ENCODE data around the gene LTBP2. TPM values are rescaled to one million over a fixed set of nuclear protein-coding genes. Genes with fewer than 3 reads are reported as not detected.

LTBP2 gene
- total RNA-seq, 1 experiment from 2014 or later: 0.61 TPM

DNA sequence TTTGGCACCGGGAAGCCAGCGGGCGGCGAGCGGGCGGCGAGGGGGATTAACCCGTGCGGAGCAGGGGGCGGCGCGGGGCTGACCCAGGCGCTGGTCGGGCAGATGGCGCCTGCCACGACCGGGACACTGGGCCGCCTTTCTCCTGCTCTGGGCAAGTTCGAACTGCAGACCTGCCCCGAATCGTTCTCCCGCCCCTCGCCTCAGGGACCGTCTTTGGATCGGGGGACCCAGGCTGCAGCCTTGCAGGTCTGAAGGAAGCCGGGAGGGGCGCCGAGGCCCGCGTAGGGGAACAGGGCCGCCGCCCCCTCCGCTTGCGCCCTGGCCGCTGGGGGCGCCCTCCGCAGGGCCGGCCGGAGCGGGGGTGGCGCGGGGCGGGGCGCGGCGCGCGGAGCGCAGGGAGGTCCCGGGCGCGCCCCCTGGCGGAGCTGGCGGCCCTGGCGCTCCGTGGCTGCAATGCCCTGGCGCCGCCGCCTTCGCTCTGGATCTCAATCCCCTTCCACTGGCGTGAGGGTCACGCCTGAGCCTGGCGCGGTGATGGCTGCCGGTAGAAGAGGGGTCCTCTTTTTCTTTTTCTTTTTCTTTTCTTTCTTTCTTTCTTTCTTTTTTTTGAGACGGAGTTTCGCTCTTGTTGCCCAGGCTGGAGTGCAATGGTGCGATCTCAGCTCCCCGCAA is 449 bp upstream of the LTBP2 start:
- Histone ChIP-seq H3K27me3 (no peaks in the 10 kb centered on the region), H3K36me3 (no peaks in the 10 kb centered on the region), H3K4me1 (peaks cover 15% of the 10 kb centered on the region), H3K4me3 (peak overlapping the region; percentile 56), H3K9me3 (replicated peaks) (no peaks in the 10 kb centered on the region), H3K27ac (no peak overlapping the region)
- DNase-seq: peak; percentile 36 to 53

DNA sequence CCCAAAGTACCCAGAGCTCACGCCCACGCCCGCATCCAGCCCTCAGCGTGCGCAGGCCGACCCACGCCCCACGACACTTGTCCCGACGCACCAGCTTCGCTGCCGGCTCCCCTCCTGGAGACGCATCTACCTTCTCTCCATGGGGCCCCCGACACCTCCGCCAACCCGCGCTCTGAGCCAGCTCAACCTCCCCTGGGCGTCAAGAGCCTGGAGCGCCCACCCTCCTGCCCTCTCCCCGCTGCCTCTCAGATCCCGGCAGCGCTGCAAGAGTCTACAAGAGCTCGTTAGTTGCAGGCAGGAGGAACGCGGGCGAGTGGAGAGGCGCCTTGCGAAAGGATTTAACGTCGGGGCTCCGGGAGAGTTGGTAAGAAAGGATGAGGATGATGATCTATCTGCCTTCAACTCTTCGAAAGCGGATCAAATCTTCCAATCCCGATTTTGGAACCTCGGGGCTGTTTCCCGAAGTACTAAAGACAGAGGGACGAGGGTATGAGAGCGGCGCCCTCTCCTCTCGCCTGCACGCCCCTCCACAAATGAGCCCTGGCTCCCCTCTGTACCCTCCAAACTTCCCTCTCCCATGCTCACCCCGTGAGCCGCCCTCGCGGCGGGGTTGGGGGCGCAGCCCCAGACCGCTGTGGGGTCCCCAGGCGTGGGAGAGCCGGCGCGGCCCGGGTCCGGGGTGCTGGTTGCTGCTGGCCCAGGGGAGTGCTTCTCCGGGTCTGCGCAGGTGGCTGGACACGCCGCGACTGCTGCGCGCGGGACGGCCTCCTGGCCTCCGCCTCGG is 979 bp downstream of the LTBP2 start:
- H3K36me3 ChIP-seq: no peaks in the 10 kb centered on the region
- no peak overlapping the region for H3K27ac ChIP-seq

DNA sequence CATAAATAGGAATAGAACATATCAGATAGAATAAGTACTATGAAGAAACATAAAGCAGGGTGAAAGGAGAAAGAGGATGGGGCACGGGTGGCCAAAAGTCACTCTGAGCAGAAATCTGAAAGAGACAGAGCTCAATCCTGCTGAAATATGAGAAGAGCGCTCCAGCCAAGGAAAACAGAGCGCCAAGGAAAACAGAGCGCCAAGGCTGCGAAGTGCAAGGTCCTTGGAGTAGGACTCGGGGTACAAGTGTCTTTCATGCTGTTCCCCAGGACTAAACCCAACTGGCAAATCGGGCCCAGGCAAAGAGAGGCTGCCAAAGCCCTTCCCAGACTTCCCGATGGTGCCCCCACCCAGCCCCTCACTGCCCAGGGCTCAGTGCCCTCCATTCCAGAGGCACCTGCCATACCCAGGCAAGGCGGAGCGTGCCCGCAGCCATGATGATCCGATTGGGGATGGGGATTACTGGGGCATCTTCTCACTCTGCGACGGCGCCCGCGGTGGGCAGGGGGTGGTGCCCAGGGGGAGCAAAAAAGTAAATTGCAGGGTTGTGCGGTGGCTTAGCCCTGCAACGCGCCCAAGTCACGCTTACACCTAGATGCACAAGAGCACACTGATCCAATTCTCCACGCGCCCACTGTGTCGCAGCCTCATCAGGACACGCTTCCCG is 1.7 kb downstream of the LTBP2 start:
- Histone ChIP-seq H3K36me3 (no peaks in the 10 kb centered on the region), H3K27me3 (no peaks in the 10 kb centered on the region), H3K4me3 (no peak overlapping the region), H3K27ac (no peak overlapping the region), H3K4me1 (peaks cover 25% of the 10 kb centered on the region), H3K9me3 (replicated peaks) (no peaks in the 10 kb centered on the region)
- DNase-seq: no peak

More for the DNA sequence above, 979 bp downstream of the LTBP2 start:
- DNase-seq: no peak
- peaks cover 18% of the 10 kb centered on the region for H3K4me1 ChIP-seq
- H3K27me3 ChIP-seq: no peaks in the 10 kb centered on the region
- no peak overlapping the region for H3K4me3 ChIP-seq
- no peaks in the 10 kb centered on the region for H3K9me3 ChIP-seq (replicated peaks)

DNA sequence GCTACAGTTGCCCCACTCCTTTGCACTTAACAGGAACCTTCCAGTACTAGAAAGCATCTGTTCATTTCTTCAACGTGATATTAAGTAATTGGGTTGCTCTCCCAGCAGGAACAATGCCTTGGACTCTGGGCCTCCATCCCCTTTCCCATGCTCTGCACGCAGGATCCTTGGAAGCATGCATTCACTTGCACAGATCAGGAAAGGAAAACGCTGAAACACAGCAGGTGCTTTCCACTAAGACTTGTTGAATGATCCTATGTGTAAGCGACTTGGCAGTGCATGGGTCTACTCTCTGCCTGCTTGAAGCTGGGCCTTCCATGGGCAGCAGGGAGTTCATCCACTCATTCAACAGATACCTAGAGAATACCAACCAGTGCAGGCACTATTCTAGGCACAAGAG is 2.3 kb downstream of the LTBP2 start:
- H3K27me3 ChIP-seq: no peaks in the 10 kb centered on the region
- no peaks in the 10 kb centered on the region for H3K36me3 ChIP-seq
- no peak for DNase-seq
- H3K4me1 ChIP-seq: peaks cover 27% of the 10 kb centered on the region
- no peak overlapping the region for H3K27ac ChIP-seq
- H3K4me3 ChIP-seq: no peak overlapping the region
- no peaks in the 10 kb centered on the region for H3K9me3 ChIP-seq (replicated peaks)

DNA sequence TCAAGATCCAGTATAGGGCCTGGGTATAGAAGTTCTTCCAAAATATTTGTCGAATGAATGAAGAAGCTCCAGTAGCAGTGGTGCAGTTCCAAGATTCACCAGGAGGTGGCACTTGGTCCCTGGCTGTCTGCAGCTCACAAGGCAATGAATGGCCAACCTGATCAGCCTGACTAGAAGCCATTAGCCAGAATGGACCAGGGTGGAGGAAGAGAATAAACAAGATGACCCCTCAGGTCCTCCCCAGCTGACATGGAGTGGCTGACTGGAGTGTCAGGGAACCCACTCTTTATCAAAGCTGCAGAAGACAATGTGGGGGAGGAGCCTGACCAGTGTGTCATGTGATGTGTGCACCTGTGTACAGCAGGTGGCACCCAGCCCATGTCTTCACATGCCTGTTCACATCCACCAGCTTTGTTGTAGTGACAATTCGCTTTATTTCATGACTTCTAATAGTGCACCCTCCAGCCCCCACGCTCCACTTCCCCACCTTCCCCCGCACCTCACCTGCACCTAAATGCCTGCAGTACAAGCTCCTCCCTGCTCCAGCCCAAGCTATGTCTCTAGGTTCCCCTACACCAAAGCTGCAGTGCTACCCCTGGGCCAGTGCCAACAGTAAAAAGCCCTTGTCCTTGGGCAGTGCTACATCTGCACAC is 3.0 kb downstream of the LTBP2 start:
- Histone ChIP-seq H3K4me1 (peaks cover 26% of the 10 kb centered on the region), H3K4me3 (no peak overlapping the region), H3K36me3 (no peaks in the 10 kb centered on the region), H3K27me3 (no peaks in the 10 kb centered on the region), H3K9me3 (replicated peaks) (no peaks in the 10 kb centered on the region), H3K27ac (no peak overlapping the region)
- peak; percentile 75 to 92 for DNase-seq

DNA sequence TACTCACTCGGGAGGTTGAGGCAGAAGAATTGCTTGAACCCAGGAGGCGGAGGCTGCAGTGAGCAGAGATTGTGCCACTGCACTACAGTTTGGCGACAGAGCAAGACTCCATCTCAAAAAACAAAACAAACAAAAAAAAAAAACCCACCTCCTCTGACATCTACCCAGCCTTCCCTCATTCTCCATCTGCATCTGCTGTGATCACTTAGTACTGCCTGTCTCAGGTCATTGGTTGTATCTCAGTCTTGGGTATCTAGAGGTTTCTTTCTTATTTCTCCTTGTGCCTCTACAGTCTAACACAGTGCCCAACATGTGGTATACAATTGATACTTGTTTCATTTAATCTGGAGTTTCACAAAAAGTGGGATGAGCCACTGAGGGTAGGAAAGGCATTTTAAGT is 5.3 kb downstream of the LTBP2 start:
- no peaks in the 10 kb centered on the region for H3K9me3 ChIP-seq (replicated peaks)
- DNase-seq: no peak
- H3K4me1 ChIP-seq: peaks cover 26% of the 10 kb centered on the region
- H3K4me3 ChIP-seq: no peak overlapping the region
- H3K27me3 ChIP-seq: no peaks in the 10 kb centered on the region
- H3K27ac ChIP-seq: no peak overlapping the region
- H3K36me3 ChIP-seq: no peaks in the 10 kb centered on the region

DNA sequence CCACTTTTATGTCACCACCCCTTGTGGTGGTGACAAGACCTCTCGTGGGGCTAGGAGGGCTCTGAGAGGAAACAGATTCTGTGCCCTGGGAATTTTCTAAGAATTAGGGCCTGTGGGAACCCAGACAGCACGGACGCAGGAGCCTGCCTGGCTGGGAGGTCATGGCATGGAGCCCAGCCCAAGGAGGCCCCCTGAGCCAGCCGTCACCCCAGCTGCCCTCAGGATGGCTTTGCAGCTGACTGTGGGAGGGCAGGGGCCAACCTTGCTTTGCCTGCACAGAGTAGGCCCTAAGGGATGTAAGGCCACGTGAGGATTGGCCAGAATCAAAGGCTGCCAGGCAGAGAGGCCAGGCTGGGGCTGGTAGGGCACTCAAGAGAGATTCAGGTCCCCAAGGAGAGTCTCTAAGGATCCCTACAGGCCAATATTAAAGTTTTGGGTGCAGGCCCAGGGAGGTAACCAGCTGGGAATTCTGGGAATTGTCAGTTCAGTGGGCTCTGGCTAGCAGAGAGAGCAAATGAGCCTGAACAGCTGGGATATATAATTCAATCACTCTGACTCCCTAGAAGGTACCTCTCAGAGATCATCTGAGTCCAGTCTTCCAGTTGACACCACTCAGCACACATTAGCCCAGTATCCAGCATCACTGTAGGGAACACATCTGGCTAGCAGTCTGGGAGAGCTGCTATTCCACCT is 6.4 kb downstream of the LTBP2 start:
- Histone ChIP-seq H3K4me1 (peaks cover 26% of the 10 kb centered on the region), H3K4me3 (no peak overlapping the region), H3K27ac (peak overlapping the region; percentile 53)

DNA sequence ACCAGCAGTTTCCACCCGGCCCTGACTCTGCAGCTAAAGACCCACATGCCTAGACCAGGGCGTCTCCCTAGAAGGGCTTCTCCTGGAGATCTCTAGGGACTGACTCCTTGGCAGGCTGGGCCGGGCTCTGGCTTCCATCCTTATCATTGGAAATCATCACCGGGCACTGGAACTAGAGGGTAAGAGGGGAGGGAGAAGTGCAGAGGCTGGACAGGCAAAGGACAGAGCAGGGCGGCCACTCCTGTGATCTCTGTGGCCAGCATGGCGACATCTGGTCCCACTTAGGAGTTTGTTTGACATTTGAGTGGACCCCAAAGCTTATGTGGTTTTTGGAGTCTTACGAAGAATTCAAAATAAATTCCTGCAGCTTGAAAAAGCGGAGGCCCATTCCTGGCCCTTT is 7.1 kb downstream of the LTBP2 start:
- H3K4me1 ChIP-seq: peaks cover 34% of the 10 kb centered on the region
- no peaks in the 10 kb centered on the region for H3K36me3 ChIP-seq
- no peaks in the 10 kb centered on the region for H3K27me3 ChIP-seq
- no peaks in the 10 kb centered on the region for H3K9me3 ChIP-seq (replicated peaks)
- H3K4me3 ChIP-seq: no peak overlapping the region
- DNase-seq: no peak
- peak overlapping the region; percentile 53 for H3K27ac ChIP-seq

More for the DNA sequence above, 6.4 kb downstream of the LTBP2 start:
- Histone ChIP-seq H3K9me3 (replicated peaks) (no peaks in the 10 kb centered on the region), H3K36me3 (no peaks in the 10 kb centered on the region), H3K27me3 (no peaks in the 10 kb centered on the region)
- DNase-seq: peak; percentile 40 to 56

DNA sequence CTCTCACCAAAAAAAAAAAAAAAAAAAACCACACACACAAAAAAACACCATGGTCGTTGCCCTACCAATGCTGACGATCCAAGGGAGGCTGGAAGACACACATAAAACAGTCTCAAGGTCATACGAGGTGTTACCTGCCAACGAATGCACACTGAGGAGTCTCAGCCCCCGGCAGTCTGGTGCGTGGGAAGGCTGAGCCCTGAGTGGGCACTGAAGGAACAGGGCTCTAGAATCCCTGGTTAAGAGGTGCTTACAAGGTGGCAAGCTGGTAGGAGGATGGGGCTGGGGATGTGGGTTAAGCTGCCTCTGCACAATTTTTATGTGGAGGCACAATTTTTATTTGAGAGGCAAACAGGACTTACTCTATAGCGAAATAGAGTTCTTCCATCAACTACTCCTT is 7.9 kb downstream of the LTBP2 start:
- Histone ChIP-seq H3K36me3 (no peaks in the 10 kb centered on the region), H3K4me3 (no peak overlapping the region), H3K27me3 (no peaks in the 10 kb centered on the region), H3K4me1 (peaks cover 40% of the 10 kb centered on the region), H3K9me3 (replicated peaks) (no peaks in the 10 kb centered on the region), H3K27ac (no peak overlapping the region)
- no peak for DNase-seq

DNA sequence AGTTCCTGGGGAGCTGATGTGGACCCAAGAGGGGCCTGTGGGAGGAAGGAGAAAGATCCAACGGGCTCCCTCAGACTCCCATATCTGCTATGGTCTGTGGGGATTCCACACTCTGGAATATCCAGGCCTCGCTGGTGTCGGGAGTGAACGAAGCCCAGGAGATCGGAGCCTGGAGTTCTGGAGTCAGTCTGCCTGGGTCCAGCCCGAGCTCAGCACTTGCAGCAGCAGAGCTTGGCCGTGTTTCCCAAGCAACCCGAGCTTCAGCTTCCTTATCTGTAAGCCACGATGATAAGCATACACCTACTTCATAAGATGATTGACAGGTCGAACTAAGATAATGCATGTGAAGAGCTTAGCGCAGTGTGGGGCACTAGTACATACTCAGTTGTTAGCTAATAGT is 10.1 kb downstream of the LTBP2 start:
- DNase-seq: no peak
- no peaks in the 10 kb centered on the region for H3K27me3 ChIP-seq
- no peaks in the 10 kb centered on the region for H3K36me3 ChIP-seq
- no peak overlapping the region for H3K4me3 ChIP-seq
- no peak overlapping the region for H3K27ac ChIP-seq
- H3K4me1 ChIP-seq: peaks cover 44% of the 10 kb centered on the region
- H3K9me3 ChIP-seq (replicated peaks): no peaks in the 10 kb centered on the region

DNA sequence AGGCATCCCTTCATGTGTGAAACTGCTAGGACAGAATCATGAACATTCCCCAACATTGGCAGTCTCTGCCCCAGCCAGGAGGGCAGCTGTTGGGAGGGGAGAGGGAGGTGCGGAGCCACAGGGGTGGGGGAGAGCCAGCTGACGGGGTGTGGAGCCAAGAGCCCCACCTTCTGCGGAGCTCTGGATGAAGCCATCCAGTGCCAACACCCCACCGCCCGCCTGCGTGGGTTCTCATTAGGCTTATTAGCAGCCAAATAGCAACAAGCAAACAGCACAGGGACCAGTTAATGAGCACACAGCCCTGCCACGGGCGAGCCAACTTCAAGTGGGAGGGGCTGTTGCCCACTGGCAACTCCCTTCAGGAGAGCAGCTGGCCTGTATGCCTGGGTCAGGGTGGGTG is 12.1 kb downstream of the LTBP2 start:
- no peaks in the 10 kb centered on the region for H3K9me3 ChIP-seq (replicated peaks)
- no peaks in the 10 kb centered on the region for H3K36me3 ChIP-seq
- H3K27me3 ChIP-seq: no peaks in the 10 kb centered on the region
- DNase-seq: peak; percentile 75 to 77
- peaks cover 33% of the 10 kb centered on the region for H3K4me1 ChIP-seq
- peak overlapping the region; percentile 29 for H3K4me3 ChIP-seq
- peak overlapping the region; percentile 74 for H3K27ac ChIP-seq

DNA sequence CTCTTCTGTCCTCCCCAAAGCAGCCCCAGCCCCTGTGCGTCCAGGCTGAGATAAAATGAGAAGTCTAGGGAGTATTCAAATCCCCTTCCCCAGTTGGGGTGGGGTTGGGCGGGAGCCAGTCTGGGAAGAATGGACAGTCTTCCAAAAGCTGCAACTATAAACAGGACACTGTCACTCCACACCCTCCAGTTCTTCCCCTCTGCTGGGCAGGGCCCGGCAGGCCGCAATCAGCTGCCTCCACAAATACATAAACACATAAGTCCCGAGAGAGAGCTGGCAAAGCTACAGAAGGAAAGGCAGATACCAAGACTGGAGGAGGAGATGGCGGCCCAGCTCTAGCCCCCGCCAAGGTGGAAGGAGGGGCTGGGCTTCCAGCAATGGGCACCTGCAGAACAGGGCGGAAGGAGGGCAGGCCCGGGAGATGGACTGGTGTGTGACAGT is 12.7 kb downstream of the LTBP2 start:
- Histone ChIP-seq H3K4me3 (peak overlapping the region; percentile 29), H3K9me3 (replicated peaks) (no peaks in the 10 kb centered on the region), H3K27ac (peak overlapping the region; percentile 74), H3K4me1 (peaks cover 35% of the 10 kb centered on the region), H3K27me3 (no peaks in the 10 kb centered on the region), H3K36me3 (no peaks in the 10 kb centered on the region)
- DNase-seq: peak; percentile 76 to 82

DNA sequence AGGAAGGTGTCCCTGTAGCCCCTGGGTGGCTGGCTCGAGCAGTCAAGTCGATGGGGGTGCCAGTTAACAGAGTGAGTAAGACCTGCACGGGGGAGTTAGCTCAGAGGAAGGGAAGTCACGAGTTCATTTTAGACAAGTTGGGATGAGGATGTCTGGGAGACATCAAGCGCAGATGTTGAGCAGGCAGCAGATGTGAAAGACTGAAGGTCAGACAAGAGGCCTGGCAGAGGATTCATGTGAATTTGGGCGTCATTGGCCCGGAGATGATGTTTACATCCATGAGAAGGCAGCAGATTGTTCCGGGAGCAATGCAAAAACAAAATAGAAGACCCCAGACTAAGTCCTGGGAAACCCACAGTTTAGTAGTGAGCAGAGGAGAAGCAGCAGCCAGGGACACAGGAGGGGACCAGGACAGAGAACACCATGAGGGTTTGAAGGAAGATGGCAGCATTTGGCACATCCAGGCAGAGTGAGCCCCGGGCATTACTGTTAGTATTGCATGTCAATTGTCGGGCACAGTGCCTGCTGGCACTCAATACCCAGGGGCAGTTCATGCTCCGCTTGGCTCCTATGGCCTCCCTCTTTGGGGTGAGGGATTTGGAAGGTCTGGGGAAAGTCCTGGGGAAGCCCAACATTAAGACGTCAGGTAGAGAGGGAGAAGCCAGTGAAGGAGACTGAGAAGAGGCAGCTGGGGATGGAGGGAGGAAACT is 15.1 kb downstream of the LTBP2 start:
- Histone ChIP-seq H3K36me3 (no peaks in the 10 kb centered on the region), H3K4me1 (peaks cover 42% of the 10 kb centered on the region), H3K9me3 (replicated peaks) (no peaks in the 10 kb centered on the region), H3K27ac (no peak overlapping the region), H3K4me3 (no peak overlapping the region), H3K27me3 (no peaks in the 10 kb centered on the region)
- no peak for DNase-seq

All from SJCRH30 (cell line).